ENCODE measurements around the gene MARCHF2.

GRCh38 chr19:8370176-8371010 is 42.7 kb upstream of the MARCHF2 start:
- TF ChIP-seq POLR2AphosphoS5 (IDR thresholded peaks at IDR 0.05; ENCODE audit: low read depth, low read length) (no peak), TAF1 (IDR thresholded peaks at IDR 0.05; ENCODE audit: low read depth, low read length) (no peak), SPI1 (IDR thresholded peaks at IDR 0.05; ENCODE audit: low read depth, low read length) (no peak), POLR2A (IDR thresholded peaks at IDR 0.05; ENCODE audit: low read depth, low read length) (no peak)

Measured in GM12891 (cell line).